ENCODE results near the gene SARDH. TPM values are rescaled to one million over a fixed set of nuclear protein-coding genes. Genes with fewer than 3 reads are reported as not detected.

Gene SARDH
- total and polyA plus RNA-seq, 10 donors, result 1.0 to 4.5 (median 2.3) TPM

DNA sequence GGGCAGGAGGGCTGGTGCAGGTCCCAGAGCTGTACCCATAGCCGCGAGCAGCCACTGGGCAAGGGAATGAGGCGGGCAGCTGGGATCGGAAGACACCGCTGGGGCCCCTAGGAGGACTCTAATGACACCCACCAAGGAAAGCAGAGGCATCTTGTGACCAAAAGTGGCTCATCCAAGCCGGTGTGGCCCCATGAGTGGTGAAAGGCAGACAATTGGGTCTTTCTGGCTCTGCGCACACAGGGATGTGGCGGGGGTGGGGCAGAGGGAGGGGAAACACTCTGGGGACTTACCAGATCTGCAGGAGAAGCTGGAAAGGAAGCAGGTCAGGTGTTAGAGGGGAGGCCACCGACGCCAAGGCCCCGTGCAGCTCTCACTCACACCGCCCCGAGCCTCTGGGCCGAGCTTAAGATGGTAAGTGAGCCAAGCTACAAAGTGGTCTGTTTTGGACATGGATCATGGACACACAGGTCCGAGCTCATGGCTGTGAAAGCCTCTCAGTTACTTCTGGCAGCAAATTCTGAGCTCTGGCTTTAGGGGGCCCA lies 42.3 kb upstream of the SARDH start:
- WGBS, 5 donors, result 93 to 97% (median 94%) methylated on average over 14 to 15 of the region's 15 CpGs
- DNase-seq, result peak; percentile 48
- TF ChIP-seq POLR2AphosphoS5 (IDR thresholded peaks at IDR 0.05) (no peak), CTCF (IDR thresholded peaks at IDR 0.05 in 8 of 11, conservative IDR thresholded peaks at IDR 0.05 in 3 of 11) (no peak), POLR2A (IDR thresholded peaks at IDR 0.05) (no peak)
- no peaks in the 10 kb centered on the region for H3K9me3 ChIP-seq
- peaks cover 0 to 27% (median 0%) of the 10 kb centered on the region in 7 donors for H3K27me3 ChIP-seq (replicated peaks in 1 of 7)
- no peak overlapping the region for H3K4me3 ChIP-seq
- intact Hi-C loops (cut with DNase I; ENCODE audit: low total_unique reads), result no loop called here
- peaks cover 0 to 84% (median 28%) of the 10 kb centered on the region in 6 donors for H3K36me3 ChIP-seq
- H3K4me1 ChIP-seq, result peaks cover 0 to 39% (median 24%) of the 10 kb centered on the region in 6 donors
- no peak overlapping the region for H3K27ac ChIP-seq

DNA sequence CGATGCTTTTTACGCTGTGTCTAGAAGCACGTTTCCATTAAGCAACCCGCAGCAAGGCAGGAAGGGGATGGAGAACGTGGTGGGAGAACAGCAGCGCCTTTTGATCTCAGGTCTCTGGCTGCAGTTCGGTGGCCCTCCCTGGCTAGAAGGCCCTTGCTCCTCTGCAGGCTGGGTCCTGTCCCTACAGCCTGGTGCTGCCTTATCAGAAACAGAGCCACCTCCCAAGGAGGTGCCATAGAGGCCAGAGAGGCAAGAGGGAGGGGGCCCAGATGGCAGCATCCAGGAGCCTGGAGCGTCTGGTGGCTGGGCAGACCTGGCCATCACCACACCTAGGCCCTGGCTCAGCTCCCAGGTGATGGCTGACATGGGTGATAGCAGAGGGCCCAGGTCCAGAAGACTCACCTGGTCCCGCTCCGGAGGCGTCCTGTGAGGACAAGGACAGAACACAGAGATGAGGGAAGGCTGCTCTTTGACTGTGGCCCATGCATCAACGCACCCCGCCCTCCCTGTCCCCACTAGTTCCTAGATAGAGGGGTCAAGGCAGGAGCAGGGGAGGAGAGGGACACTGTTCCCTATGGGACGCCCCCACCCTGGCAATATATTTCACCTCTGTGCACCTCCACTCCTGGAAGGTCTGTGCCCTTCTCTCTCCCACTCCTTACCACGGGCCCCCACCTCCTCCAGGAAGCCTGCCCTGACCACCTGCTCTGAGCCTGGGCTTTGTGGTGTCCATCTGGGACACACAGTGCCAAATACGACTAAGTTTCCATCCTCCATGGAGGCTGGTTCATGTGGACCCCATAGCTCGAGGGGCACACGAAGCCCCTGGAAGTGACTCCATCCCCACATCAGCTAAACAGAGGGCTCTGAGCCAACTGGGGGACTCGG lies 41.6 kb upstream of the SARDH start:
- Histone ChIP-seq H3K27ac (no peak overlapping the region), H3K4me1 (peaks cover 0 to 32% (median 19%) of the 10 kb centered on the region in 6 donors), H3K9me3 (peaks cover 0 to 3% (median 0%) of the 10 kb centered on the region in 8 donors), H3K36me3 (peaks cover 0 to 84% (median 34%) of the 10 kb centered on the region in 6 donors), H3K27me3 (replicated peaks in 1 of 7) (peaks cover 0 to 20% (median 0%) of the 10 kb centered on the region in 7 donors), H3K4me3 (no peak overlapping the region)
- TF ChIP-seq CTCF (IDR thresholded peaks at IDR 0.05 in 8 of 11, conservative IDR thresholded peaks at IDR 0.05 in 3 of 11) (no peak), POLR2AphosphoS5 (IDR thresholded peaks at IDR 0.05) (no peak), POLR2A (IDR thresholded peaks at IDR 0.05) (no peak)
- 87 to 97% (median 91%) methylated on average over 18 to 19 of the region's 19 CpGs for WGBS, 5 donors
- peak; percentile 44 for DNase-seq
- intact Hi-C loops (cut with DNase I; ENCODE audit: low total_unique reads), result no loop called here

- peaks cover 0 to 84% (median 41%) of the 10 kb centered on the region in 6 donors for H3K36me3 ChIP-seq
- peaks cover 0 to 15% (median 0%) of the 10 kb centered on the region in 7 donors for H3K27me3 ChIP-seq (replicated peaks in 1 of 7)
- intact Hi-C loops (cut with DNase I; ENCODE audit: low total_unique reads), result no loop called here
- peak; percentile 44 for DNase-seq
- H3K27ac ChIP-seq, result no peak overlapping the region
- no peak for TF ChIP-seq POLR2AphosphoS5 (IDR thresholded peaks at IDR 0.05)
- no peak for TF ChIP-seq POLR2A (IDR thresholded peaks at IDR 0.05)
- no peak for TF ChIP-seq CTCF (IDR thresholded peaks at IDR 0.05 in 8 of 11, conservative IDR thresholded peaks at IDR 0.05 in 3 of 11)
- 86 to 96% (median 93%) methylated on average over 8 of the region's 8 CpGs for WGBS, 5 donors
- H3K4me3 ChIP-seq, result no peak overlapping the region
- H3K4me1 ChIP-seq, result peaks cover 0 to 25% (median 17%) of the 10 kb centered on the region in 6 donors
- H3K9me3 ChIP-seq, result peaks cover 0 to 10% (median 2%) of the 10 kb centered on the region in 8 donors
Measured at GRCh38 chr9:133779081-133779480, 40.9 kb upstream of the SARDH start.

All from spleen (tissue), 11 donors.